RPMI8226 (cell line): ENCODE data around the gene KISS1R.
"Not testable (repeated sequence)": the region's sequence is repeated elsewhere in the genome, so short reads cannot be mapped to it uniquely, and the experiment has no call there.

Experiments
- DNase-seq: peaks from one replicate; pipeline ENCODE4 v3.0.0-alpha.2; 2015

Gene KISS1R

DNA sequence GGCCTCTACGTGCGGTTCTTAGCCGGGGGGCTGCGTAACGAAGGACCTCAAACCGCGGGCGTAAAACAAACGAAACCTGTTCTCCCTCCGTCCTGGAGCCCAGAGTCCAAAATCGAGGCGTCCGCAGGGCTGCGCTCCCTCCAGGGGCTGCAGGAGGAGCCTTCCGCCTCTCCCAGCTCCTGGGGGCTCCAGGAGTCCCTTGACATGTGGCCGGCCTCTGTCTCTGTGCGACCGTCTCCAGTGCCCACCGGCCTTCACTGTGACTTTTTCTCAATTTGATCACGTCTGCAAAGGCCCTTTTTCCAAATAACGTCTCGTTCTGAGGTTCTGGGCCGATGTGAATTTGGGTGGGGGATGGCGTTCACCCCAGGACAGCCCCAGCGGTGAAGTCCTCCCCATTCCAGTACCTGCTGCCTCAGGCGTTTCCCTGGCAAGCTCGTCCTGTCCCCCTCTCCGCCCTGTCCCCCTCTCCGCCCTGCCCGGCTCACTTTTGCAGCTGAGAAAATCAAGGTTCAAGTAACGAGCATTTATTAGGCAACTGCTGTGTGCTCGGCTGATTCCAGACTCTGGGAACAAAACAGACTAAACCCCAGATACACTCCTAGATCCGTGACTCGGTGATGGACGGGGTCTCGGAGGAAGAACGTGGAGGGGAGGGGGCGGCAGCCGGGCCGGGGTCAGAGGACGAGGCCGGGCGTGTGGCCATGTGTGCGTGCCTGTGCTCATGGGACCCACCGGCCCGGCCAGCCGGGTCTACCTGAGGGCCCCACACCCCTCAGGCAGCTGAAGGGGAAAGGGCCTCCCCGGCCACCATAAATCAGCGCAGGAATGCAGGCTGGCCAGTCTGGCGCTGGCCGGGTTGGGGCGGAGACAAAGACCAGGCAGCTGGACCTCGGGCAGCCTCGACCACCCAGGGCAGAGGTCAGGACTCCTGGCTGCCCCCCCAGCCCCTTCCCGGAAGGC, 39.0 kb downstream of the KISS1R start:
- no peak for DNase-seq

GRCh38 chr19:956766-957440, 39.8 kb downstream of the KISS1R start:
- DNase-seq: no peak

GRCh38 chr19:957578-957977, 40.4 kb downstream of the KISS1R start:
- DNase-seq: not testable (repeated sequence)

DNA sequence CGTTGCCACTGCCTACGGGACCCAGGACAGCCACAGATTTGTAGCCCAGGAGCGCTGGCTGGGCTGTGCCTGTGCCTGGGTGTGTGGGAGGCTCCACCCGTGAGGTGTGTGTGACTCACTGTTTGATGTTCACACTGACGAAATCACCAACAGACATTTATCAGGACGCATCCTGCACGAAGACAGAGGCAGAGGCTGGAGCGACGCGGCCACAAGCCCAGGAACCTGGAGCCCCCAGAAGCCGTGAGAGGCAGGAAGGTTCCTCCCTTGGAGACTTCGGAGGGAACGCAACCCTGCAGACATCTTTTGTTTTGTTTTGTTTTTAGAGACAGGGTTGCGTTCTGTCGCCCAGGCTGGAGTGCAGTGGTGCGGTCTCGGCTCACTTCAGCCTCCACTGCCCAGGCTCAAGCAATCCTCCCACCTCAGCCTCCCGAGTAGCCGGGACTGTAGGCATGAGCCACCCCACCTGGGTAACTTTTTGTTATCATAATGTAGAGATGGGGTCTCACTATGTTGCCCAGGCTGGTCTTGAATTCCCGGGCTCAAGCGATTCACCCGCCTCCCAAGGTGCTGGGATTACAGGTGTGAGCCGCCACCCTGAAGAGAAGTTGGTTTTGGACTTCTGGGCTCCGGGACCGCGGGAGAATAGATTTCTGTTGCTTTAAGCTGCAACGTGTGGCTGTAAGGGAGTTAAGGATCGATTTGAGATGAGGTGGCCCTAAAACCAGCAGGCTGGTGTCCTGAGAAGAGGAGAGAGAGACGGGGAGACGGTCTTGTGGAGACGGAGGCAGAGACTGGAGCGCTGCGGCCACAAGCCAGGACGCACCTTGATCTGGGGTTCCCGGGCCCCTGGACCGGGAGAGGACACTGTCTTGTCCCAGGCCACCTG, 42.1 kb downstream of the KISS1R start:
- no peak for DNase-seq

- DNase-seq: no peak
These were observed 42.9 kb downstream of the KISS1R start for GRCh38 chr19:960020-960419.

GRCh38 chr19:960601-960938, 43.4 kb downstream of the KISS1R start:
- no peak for DNase-seq

DNA sequence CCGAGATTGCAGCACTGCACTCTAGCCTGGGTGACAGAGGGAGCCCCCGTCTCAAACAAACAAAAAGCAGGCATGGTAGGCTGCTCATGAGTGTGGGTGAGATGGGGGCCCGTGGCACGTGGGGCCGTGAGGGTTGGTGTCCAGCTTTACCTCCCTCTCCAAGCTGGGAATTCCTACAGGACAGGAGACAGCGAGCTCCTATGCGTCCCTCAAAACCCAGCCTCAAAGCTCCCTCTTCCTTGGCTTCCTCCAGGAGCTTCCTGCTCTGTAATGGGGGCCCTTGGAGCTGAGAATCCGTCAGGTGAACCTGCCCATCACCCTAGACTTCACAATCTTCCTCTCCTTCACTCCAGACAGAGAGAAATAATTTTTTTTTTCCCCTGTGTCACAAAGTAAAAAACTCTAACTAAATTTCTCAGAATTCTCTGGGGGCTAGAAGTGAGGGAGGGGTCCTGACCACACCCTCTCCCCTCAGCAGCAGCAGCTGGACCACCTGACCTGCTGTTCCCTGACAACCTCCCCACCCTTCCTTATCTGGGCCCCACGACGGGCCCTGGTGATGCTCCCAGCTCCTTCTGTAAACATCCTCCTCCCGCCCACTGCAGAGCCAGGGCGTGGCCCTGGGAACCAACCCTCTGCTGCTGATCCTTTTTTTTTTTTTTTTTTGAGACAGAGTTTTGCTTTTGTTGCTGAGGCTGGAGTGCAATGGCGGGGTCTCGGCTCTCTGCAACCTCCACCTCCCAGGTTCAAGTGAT, 44.9 kb downstream of the KISS1R start:
- no peak for DNase-seq

DNA sequence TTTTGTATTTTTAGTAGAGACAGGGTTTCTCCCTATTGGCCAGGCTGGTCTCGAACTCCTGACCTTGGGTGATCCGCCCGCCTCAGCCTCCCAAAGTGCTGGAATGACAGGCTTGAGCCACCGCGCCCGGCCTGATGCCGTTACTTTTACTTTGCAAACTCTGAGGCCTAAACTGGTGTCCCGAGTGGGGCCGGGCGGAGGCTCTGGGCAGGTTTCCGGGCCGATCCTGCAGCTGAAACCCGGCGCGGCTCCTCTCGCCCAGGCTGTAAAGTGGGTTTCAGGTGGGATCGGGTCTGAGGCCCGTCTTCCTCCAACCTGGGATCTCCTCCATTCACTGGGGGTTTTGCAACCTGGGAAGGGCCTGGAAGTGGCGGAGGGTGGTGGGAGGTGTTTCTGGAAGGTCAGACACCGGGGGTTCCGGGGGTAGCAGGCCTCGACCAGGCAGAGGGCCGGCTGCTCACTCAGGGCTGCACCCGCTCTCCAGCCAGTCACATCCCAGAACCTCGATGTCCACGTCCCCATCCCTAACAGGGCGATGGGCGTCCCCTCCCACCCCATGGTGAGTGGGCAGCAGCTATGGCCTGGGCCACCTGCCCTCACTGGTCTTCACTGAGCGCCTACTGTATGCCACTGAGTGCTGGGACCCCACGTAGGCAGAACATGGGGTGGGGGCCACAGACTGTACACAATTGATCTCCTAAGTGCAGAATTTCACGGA, 45.7 kb downstream of the KISS1R start:
- DNase-seq: no peak

- no peak for DNase-seq
These were observed 46.4 kb downstream of the KISS1R start for GRCh38 chr19:963486-963951.

GRCh38 chr19:964116-964520, 47.0 kb downstream of the KISS1R start:
- no peak for DNase-seq

DNA sequence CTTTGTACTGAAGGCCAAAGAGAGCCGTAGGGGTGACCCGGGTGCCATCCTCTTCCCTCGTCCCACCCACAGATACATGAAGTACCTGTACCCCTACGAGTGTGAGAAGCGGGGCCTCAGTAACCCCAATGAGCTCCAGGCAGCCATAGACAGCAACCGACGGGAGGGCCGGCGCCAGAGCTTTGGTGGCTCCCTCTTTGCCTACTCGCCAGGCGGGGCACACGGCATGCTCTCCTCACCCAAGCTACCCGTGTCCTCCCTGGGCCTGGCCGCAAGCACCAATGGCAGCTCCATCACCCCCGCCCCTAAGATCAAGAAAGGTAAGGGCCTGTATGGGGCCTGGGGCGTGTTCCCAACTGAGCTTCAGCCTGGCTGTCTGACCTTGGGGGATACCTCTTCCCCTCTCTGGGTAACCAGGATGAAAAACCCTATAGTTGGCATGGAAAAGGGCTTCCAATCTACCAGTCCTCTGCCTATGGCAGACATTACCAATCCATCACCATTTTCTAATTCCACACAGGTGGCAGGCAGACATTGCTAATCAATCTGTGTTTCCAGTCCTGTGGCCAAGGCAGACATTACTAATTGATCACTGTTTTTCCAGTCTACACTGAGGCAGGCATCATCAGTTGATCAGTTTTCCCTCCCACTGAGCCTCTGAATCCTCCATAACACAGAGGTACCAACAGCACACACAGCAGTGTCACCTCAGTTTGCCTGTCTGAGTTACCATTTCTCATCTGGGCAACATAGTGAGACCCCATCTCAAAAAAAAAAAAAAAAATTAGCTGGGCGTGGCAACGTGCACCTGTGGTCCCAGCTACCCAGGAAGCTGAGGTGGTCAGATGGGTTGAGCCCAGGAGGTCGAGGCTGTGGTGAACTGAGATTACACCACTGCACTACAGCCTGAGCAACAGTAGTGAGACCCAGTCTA, 47.9 kb downstream of the KISS1R start:
- no peak for DNase-seq

DNA sequence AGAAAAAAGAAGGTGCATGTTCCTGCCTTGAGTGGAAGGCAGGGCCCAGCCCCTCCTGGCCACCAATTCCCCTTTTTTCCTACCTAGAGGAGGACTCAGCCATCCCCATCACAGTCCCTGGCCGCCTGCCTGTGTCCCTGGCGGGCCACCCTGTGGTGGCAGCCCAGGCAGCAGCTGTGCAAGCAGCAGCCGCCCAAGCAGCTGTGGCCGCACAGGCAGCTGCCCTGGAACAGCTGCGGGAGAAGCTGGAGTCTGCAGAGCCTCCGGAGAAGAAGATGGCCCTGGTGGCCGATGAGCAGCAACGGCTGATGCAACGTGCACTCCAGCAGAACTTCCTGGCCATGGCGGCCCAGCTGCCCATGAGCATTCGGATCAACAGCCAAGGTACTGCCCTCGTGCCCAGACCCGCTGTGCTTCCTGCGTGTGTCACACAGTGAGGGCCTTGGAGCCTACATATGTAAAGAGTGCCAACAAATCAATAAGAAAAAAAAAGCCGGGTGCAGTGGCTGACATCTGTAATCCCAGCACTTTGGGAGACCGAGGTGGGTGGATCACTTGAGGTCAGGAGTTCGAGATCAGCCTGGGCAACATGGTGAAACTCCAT, 49.5 kb downstream of the KISS1R start:
- no peak for DNase-seq
